Measurements from ENCODE around the gene MALT1. TPM values are rescaled to one million over a fixed set of nuclear protein-coding genes. Genes with fewer than 3 reads are reported as not detected.

Gene MALT1
- total and polyA plus RNA-seq, 9 of the 15 experiments (the other 6 are each of a cell fraction or from before 2014, with no cell fraction given) = 0.14 to 1.6 (median 0.32) TPM

DNA sequence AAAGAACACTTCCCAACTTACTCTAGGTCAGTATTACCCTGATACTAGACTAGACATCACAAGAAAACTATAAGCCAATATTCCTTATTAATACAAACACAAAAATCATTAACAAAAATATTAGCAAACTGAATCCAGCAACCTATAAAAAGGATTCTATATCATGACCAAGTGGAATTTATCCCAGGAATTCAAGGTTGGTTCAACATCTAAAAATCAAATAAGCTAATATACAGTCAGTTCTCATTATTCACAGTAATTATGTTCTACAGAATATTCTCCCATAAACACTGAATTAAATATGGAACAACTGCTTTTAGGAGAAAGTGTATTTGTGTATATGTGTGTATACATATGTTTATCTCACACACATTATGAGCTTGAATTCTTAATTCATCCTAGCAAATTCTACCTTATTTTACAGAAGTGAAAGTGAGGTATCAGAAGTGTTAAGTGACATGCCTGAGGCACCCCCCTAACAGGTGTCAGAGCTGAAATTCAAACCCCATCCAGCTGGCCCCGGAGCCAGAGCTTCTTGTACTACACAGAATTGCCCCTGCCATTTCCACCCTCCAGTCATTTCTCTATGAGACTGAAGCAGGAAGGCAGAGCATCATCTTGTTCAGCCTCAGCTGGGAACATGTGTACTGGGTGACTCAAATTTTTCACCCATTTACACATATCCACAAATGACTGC lies 77.8 kb downstream of the MALT1 start:
- intact Hi-C loops (cut with micrococcal nuclease) = no loop called here
- no peaks in the 10 kb centered on the region for H3K9me3 ChIP-seq (replicated peaks; ENCODE audit: control insufficient read depth, insufficient read depth, low read depth, low read length)
- no peak for TF ChIP-seq PATZ1 (CRISPR knock-in tag; IDR thresholded peaks at IDR 0.05; ENCODE audit: borderline replicate concordance)
- no peak for TF ChIP-seq ILK (tag; IDR thresholded peaks at IDR 0.05; ENCODE audit: borderline replicate concordance, low read depth)
- TF ChIP-seq GATAD2A (IDR thresholded peaks at IDR 0.05) = no peak
- TF ChIP-seq NELFE (IDR thresholded peaks at IDR 0.05; ENCODE audit: insufficient read depth, insufficient read length) = no peak
- no peak for TF ChIP-seq XRCC3 (IDR thresholded peaks at IDR 0.05)
- no peak for TF ChIP-seq PTTG1 (tag; IDR thresholded peaks at IDR 0.05; ENCODE audit: low read depth)
- TF ChIP-seq ZNF830 (CRISPR knock-in tag; IDR thresholded peaks at IDR 0.05) = no peak
- TF ChIP-seq ZNF324 (CRISPR knock-in tag; IDR thresholded peaks at IDR 0.05) = peak; percentile 60
- CTCF ChIA-PET (ENCODE audit: low intra/inter-chr PET ratio) = no interaction called here
- no peaks in the 10 kb centered on the region for H3K9me1 ChIP-seq (ENCODE audit: control insufficient read depth, insufficient read depth, low read length)
- no peaks in the 10 kb centered on the region for H4K20me1 ChIP-seq (replicated peaks; ENCODE audit: control insufficient read depth, insufficient read depth, low read length)
- no peaks in the 10 kb centered on the region for H3K36me3 ChIP-seq (ENCODE audit: control insufficient read depth, insufficient read depth, low read length)
- POLR2A ChIA-PET = no interaction called here
- 0% methylated on average over 1 of the region's 1 CpG for WGBS (ENCODE audit: insufficient coverage, low coverage, missing lambda C conversion rate)
- in situ Hi-C loops (cut with MboI) = no loop called here
- no peak overlapping the region for H3K4me3 ChIP-seq
- H3K27ac ChIP-seq (ENCODE audit: extremely low read depth, low read depth, low read length) = no peak overlapping the region
- ATAC-seq (no peak), DNase-seq (ENCODE audit: extremely low read depth in 1 of 4, low spot score in 3 of 4) (no peak), FAIRE-seq (no peak)
- no peak overlapping the region for H3K9ac ChIP-seq (ENCODE audit: insufficient read depth in 1 of 2, low read depth in 2 of 2, low read length in 2 of 2)
- no peaks in the 10 kb centered on the region for H3K4me1 ChIP-seq (replicated peaks in 1 of 2; ENCODE audit: control insufficient read depth in 2 of 2, insufficient read depth in 2 of 2, low read length in 2 of 2)
- H3K4me2 ChIP-seq (ENCODE audit: insufficient read depth, low read length) = no peak overlapping the region
- H2AFZ ChIP-seq (ENCODE audit: low read depth, low read length) = no peak overlapping the region
- H3K79me2 ChIP-seq (ENCODE audit: control insufficient read depth, insufficient read depth, low read length) = no peaks in the 10 kb centered on the region
- H3K27me3 ChIP-seq (ENCODE audit: control insufficient read depth in 2 of 2, insufficient read depth in 2 of 2, low read length in 2 of 2) = no peaks in the 10 kb centered on the region
- BruUV-seq (replicated peaks) = no TSS peak

Measured in K562 (cell line).